ENCODE measurements around the gene SNPH.

Gene SNPH

DNA sequence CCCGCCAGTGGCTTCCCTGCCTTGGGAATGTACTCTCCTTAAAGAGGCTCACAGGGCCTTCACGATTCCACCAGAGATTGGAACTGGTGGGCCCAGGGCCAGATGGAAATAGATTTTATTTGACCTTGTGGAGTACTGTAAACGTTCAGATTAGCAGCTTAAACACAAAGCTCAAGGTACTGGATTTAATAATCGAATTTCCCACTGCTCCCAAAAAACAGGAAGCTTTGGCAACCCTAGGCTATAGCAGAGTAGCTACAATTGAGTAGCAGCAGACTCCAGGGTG is 55.5 kb downstream of the SNPH start:
- no peaks in the 10 kb centered on the region for H3K27me3 ChIP-seq (ENCODE audit: insufficient read depth, insufficient read length)
- H3K36me3 ChIP-seq (ENCODE audit: insufficient read depth, insufficient read length, low read length), result no peaks in the 10 kb centered on the region
- DNase-seq (ENCODE audit: low read depth, low spot score), result no peak
- no peaks in the 10 kb centered on the region for H3K9me3 ChIP-seq (ENCODE audit: insufficient read depth, low read length)
- no peak overlapping the region for H3K4me3 ChIP-seq (ENCODE audit: insufficient read length, low read depth)
- TF ChIP-seq ZNF274 (IDR thresholded peaks at IDR 0.05; ENCODE audit: low read depth, low read length) (no peak), YY1 (IDR thresholded peaks at IDR 0.05; ENCODE audit: insufficient read depth, insufficient read length) (no peak), SUZ12 (IDR thresholded peaks at IDR 0.05; ENCODE audit: extremely low read depth, insufficient read depth, insufficient read length) (no peak)
- no peak overlapping the region for H3K9ac ChIP-seq (ENCODE audit: insufficient read length, low read depth)
- H3K4me1 ChIP-seq (ENCODE audit: insufficient read depth, insufficient read length), result no peaks in the 10 kb centered on the region

DNA sequence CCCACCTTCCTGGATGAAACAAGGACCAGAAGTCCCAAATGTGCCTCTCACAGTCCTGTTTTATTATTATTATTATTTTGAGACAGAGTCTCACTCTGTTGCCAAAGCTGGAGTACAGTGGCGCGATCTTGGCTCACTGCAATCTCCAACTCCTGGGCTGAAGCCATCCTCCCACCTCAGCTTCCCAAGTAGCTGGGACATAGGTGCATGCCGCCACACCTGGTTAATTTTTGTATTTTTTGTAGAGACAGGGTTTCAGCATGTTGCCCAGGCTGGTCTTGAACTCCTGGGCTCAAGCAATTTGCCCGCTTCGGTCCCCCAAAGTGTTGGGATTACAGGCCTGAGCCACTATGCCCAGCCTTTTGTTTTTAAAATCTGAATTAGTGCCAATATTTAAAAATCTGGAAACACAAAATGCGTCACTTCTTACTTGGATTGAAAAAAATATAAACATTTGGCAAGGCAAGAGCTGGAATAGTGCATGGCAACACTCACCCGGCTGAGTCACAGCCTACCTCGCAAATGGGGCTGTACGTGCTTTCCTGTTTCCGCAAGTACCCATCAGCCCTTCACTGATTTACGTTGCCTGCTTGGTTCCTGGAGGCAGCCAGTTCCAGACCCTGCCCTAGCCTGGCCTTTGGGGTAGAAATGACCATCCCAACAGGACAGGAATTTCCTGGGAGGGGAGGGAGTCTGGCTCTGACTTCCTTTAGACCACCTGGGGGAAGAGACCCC is 56.6 kb downstream of the SNPH start:
- Histone ChIP-seq H3K4me1 (ENCODE audit: insufficient read depth, insufficient read length) (no peaks in the 10 kb centered on the region), H3K9ac (ENCODE audit: insufficient read length, low read depth) (no peak overlapping the region)

DNA sequence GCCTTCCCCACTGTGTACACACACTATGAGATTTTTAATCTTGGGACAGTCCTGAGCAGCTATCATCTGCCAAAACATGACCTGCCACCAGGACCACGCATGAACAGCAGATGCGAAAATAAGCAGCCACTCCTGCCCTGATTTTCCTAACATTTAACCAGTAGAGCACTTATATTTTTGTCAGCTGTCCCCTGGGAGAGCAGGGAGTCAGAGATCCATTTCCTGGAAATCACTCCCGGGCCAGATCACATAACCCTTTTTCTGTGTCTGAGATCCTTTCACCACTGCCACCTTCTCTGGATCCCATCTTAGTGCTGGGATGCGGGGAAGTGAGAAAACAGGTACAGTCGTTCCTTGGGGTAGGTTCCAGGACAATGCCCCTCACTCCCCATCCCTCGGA is 57.2 kb downstream of the SNPH start:
- Histone ChIP-seq H3K4me1 (ENCODE audit: insufficient read depth, insufficient read length) (no peaks in the 10 kb centered on the region), H3K4me3 (ENCODE audit: insufficient read length, low read depth) (no peak overlapping the region), H3K9me3 (ENCODE audit: insufficient read depth, low read length) (no peaks in the 10 kb centered on the region), H3K36me3 (ENCODE audit: insufficient read depth, insufficient read length, low read length) (peaks cover 2% of the 10 kb centered on the region), H3K27me3 (ENCODE audit: insufficient read depth, insufficient read length) (no peaks in the 10 kb centered on the region), H3K9ac (ENCODE audit: insufficient read length, low read depth) (no peak overlapping the region)
- DNase-seq (ENCODE audit: low read depth, low spot score), result no peak
- TF ChIP-seq SUZ12 (IDR thresholded peaks at IDR 0.05; ENCODE audit: extremely low read depth, insufficient read depth, insufficient read length) (no peak), YY1 (IDR thresholded peaks at IDR 0.05; ENCODE audit: insufficient read depth, insufficient read length) (no peak), ZNF274 (IDR thresholded peaks at IDR 0.05; ENCODE audit: low read depth, low read length) (no peak)

More for the DNA sequence above, 56.6 kb downstream of the SNPH start:
- no peaks in the 10 kb centered on the region for H3K27me3 ChIP-seq (ENCODE audit: insufficient read depth, insufficient read length)
- H3K36me3 ChIP-seq (ENCODE audit: insufficient read depth, insufficient read length, low read length), result no peaks in the 10 kb centered on the region
- TF ChIP-seq SUZ12 (IDR thresholded peaks at IDR 0.05; ENCODE audit: extremely low read depth, insufficient read depth, insufficient read length) (no peak), YY1 (IDR thresholded peaks at IDR 0.05; ENCODE audit: insufficient read depth, insufficient read length) (no peak), ZNF274 (IDR thresholded peaks at IDR 0.05; ENCODE audit: low read depth, low read length) (no peak)
- no peaks in the 10 kb centered on the region for H3K9me3 ChIP-seq (ENCODE audit: insufficient read depth, low read length)
- H3K4me3 ChIP-seq (ENCODE audit: insufficient read length, low read depth), result no peak overlapping the region
- no peak for DNase-seq (ENCODE audit: low read depth, low spot score)

DNA sequence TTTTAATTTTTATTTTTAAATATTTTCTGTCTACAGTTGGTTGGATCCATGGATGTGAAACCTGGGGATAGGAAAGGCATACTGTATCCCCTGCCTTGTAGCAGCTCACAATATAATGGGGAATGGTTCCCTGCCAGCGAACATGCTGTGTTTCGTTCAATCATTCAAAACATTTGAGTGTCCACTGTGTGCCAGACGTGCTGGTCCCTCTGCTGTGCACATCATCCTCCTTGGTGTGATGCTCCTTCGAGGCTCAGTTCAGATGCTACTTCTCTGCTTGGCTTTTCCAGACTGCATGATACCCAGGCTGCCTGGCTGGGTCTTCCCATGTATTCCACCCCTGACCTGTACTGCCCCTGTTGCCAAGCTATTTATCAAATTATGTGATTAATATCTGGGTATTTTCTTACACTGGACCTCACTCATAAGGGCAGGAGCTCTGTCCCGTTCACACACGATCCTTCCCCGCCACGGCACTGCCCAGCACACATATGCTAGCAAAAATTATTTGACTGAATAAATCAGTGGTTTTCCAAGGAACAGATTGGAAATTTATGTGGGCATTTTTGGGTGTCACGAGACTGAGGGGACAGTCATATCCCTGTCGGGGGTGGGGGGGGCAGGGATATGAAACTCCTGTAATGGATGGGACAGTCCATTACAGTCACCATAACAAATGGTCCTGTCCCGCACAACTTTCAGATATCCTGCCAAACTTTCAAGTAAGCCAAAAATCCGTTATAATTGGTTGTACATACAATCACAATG is 57.9 kb downstream of the SNPH start:
- Histone ChIP-seq H3K9me3 (ENCODE audit: insufficient read depth, low read length) (no peaks in the 10 kb centered on the region), H3K36me3 (ENCODE audit: insufficient read depth, insufficient read length, low read length) (peaks cover 9% of the 10 kb centered on the region), H3K9ac (ENCODE audit: insufficient read length, low read depth) (no peak overlapping the region), H3K4me1 (ENCODE audit: insufficient read depth, insufficient read length) (no peaks in the 10 kb centered on the region), H3K4me3 (ENCODE audit: insufficient read length, low read depth) (no peak overlapping the region), H3K27me3 (ENCODE audit: insufficient read depth, insufficient read length) (no peaks in the 10 kb centered on the region)
- no peak for DNase-seq (ENCODE audit: low read depth, low spot score)
- TF ChIP-seq YY1 (IDR thresholded peaks at IDR 0.05; ENCODE audit: insufficient read depth, insufficient read length), result no peak
- TF ChIP-seq SUZ12 (IDR thresholded peaks at IDR 0.05; ENCODE audit: extremely low read depth, insufficient read depth, insufficient read length), result no peak
- no peak for TF ChIP-seq ZNF274 (IDR thresholded peaks at IDR 0.05; ENCODE audit: low read depth, low read length)

DNA sequence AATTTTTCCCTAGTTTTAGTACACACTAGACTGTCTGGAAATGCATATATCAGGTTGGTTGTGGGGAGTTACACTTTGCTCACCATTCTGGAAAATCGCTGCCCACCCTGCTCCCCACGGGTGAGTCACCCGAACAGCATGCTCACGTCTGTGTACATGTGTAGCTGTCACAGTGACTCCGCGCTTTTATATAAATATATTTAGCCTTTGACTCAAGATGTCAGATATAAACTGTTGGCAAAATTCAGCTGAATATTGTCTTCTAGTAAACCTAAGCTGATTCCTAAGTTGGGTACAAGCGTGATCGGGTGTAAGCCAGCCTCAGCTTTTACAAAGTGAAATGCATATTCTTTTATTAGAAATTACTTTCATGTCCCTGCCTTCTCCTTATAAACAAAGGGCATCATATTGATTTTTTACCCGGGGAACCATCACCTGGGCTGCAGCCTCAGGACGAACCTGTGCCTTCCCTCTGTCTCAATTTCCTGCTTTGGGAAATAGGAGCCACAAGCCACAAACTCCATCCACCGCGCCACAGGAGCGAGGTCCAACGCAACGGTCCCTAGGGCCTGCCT is 58.6 kb downstream of the SNPH start:
- DNase-seq (ENCODE audit: low read depth, low spot score), result no peak
- H3K27me3 ChIP-seq (ENCODE audit: insufficient read depth, insufficient read length), result no peaks in the 10 kb centered on the region
- peak overlapping the region; percentile 51 for H3K9ac ChIP-seq (ENCODE audit: insufficient read length, low read depth)

DNA sequence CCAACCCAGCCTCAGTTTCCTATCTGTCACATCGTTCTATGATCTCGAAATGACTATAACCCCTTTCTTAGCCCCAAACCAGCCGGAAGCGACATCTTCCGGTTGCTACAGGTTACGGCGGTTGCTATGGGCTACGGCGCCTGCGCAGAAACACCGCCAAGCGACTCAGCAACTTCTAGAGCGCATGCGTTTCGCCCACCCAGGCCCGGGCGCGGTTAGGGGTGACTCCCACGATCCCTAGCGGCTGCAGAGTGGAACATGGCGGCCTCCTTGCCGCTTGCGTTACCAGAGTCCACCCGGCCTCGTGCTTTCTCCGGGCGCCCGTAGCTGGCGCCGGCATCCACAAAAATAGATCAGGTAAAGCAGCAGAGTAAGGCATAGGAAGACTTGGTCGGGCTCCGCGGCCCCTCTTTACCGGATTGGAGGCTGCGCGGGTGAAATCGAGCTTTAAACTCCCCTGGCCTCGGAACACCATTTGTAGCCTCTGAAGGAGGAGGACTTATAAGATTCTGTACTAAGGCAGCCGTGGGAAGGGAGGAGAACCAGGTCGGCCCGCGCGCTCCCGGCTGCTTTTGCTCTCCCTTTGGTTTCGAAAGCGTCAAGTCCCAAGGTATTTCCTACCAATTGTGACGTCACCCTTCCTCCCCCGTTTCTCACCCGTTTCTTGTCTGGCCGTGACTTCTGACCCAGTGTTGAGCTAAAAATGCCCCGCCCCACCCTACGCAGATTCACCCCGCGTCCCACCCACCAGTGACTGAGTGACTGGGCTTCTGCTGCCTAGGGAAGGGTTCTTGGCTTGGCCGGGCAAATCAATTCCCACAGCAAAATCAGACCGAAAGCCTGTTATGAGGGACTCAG is 59.3 kb downstream of the SNPH start:
- H3K4me1 ChIP-seq (ENCODE audit: insufficient read depth, insufficient read length), result no peaks in the 10 kb centered on the region
- peak overlapping the region; percentile 94 for H3K9ac ChIP-seq (ENCODE audit: insufficient read length, low read depth)

More for the DNA sequence above, 58.6 kb downstream of the SNPH start:
- no peaks in the 10 kb centered on the region for H3K9me3 ChIP-seq (ENCODE audit: insufficient read depth, low read length)
- TF ChIP-seq SUZ12 (IDR thresholded peaks at IDR 0.05; ENCODE audit: extremely low read depth, insufficient read depth, insufficient read length) (no peak), YY1 (IDR thresholded peaks at IDR 0.05; ENCODE audit: insufficient read depth, insufficient read length) (no peak), ZNF274 (IDR thresholded peaks at IDR 0.05; ENCODE audit: low read depth, low read length) (no peak)
- H3K4me1 ChIP-seq (ENCODE audit: insufficient read depth, insufficient read length), result no peaks in the 10 kb centered on the region
- H3K4me3 ChIP-seq (ENCODE audit: insufficient read length, low read depth), result peak overlapping the region; percentile 91
- H3K36me3 ChIP-seq (ENCODE audit: insufficient read depth, insufficient read length, low read length), result peaks cover 15% of the 10 kb centered on the region

More for the DNA sequence above, 59.3 kb downstream of the SNPH start:
- H3K27me3 ChIP-seq (ENCODE audit: insufficient read depth, insufficient read length), result no peaks in the 10 kb centered on the region
- H3K9me3 ChIP-seq (ENCODE audit: insufficient read depth, low read length), result no peaks in the 10 kb centered on the region
- H3K36me3 ChIP-seq (ENCODE audit: insufficient read depth, insufficient read length, low read length), result peaks cover 20% of the 10 kb centered on the region
- TF ChIP-seq ZNF274 (IDR thresholded peaks at IDR 0.05; ENCODE audit: low read depth, low read length) (no peak), YY1 (IDR thresholded peaks at IDR 0.05; ENCODE audit: insufficient read depth, insufficient read length) (peak; percentile 82)
- peak overlapping the region; percentile 91 for H3K4me3 ChIP-seq (ENCODE audit: insufficient read length, low read depth)
- DNase-seq (ENCODE audit: low read depth, low spot score), result peak; percentile 88
